Nephron progenitor cell (in vitro differentiated cells): Measurements from ENCODE around the gene LIPA.

Experiments
- DNase-seq: peaks from one replicate; pipeline ENCODE4 v3.0.0; 2021
- H3K27ac Mint-ChIP-seq: 2 replicates; pipeline ENCODE4 v1.8.0; 2021; ENCODE audit warnings: mild to moderate bottlenecking, moderate library complexity, mixed read lengths
- H3K27me3 Mint-ChIP-seq: 2 replicates; pipeline ENCODE4 v1.8.0; 2021; ENCODE audit warnings: mild to moderate bottlenecking, low read depth, mixed read lengths; ENCODE audit not compliant: poor library complexity
- H3K36me3 Mint-ChIP-seq: 2 replicates; pipeline ENCODE4 v1.8.0; 2021; ENCODE audit warnings: low read depth, mixed read lengths
- H3K4me1 Mint-ChIP-seq: 2 replicates; pipeline ENCODE4 v1.8.0; 2021; ENCODE audit warnings: mixed read lengths
- H3K4me3 Mint-ChIP-seq: 2 replicates; pipeline ENCODE4 v1.8.0; 2021; ENCODE audit warnings: mild to moderate bottlenecking, moderate library complexity, mixed read lengths
- H3K9me3 Mint-ChIP-seq: 2 replicates; pipeline ENCODE4 v1.8.0; 2021; ENCODE audit warnings: mild to moderate bottlenecking, moderate library complexity, mixed read lengths
- CTCF ChIP-seq: fragments of 200-600 bp; sonication (generic); IDR thresholded peaks from 2 replicates; pipeline ENCODE4 v1.5.0; 2021; ENCODE audit warnings: antibody characterized with exemption

Gene LIPA

GRCh38 chr10:89226891-89227290 is 24.7 kb downstream of the LIPA start:
- no peak overlapping the region for H3K4me3 Mint-ChIP-seq
- H3K36me3 Mint-ChIP-seq, result peaks cover 41% of the 10 kb centered on the region
- TF ChIP-seq CTCF, result no peak
- peaks cover 13% of the 10 kb centered on the region for H3K4me1 Mint-ChIP-seq
- DNase-seq, result no peak
- H3K27ac Mint-ChIP-seq, result no peak overlapping the region
- H3K9me3 Mint-ChIP-seq, result peaks cover 20% of the 10 kb centered on the region
- H3K27me3 Mint-ChIP-seq, result no peaks in the 10 kb centered on the region

- no peak overlapping the region for H3K4me3 Mint-ChIP-seq
Observed at GRCh38 chr10:89224739-89225443, 26.7 kb downstream of the LIPA start.

GRCh38 chr10:89221919-89222318 is 29.7 kb downstream of the LIPA start:
- H3K36me3 Mint-ChIP-seq, result peaks cover 22% of the 10 kb centered on the region

More at GRCh38 chr10:89224739-89225443, 26.7 kb downstream of the LIPA start:
- DNase-seq, result no peak
- TF ChIP-seq CTCF, result no peak
- Mint-ChIP-seq H3K27me3 (no peaks in the 10 kb centered on the region), H3K9me3 (peaks cover 20% of the 10 kb centered on the region), H3K4me1 (peaks cover 13% of the 10 kb centered on the region), H3K36me3 (peaks cover 41% of the 10 kb centered on the region), H3K27ac (no peak overlapping the region)

GRCh38 chr10:89219513-89220218 is 31.9 kb downstream of the LIPA start:
- no peaks in the 10 kb centered on the region for H3K9me3 Mint-ChIP-seq
- peaks cover 1% of the 10 kb centered on the region for H3K36me3 Mint-ChIP-seq
- H3K4me1 Mint-ChIP-seq, result no peaks in the 10 kb centered on the region
- DNase-seq, result no peak
- no peaks in the 10 kb centered on the region for H3K27me3 Mint-ChIP-seq
- no peak overlapping the region for H3K4me3 Mint-ChIP-seq
- TF ChIP-seq CTCF, result no peak
- no peak overlapping the region for H3K27ac Mint-ChIP-seq

More at GRCh38 chr10:89221919-89222318, 29.7 kb downstream of the LIPA start:
- no peak for DNase-seq
- no peaks in the 10 kb centered on the region for H3K27me3 Mint-ChIP-seq
- H3K9me3 Mint-ChIP-seq, result peaks cover 7% of the 10 kb centered on the region
- H3K4me1 Mint-ChIP-seq, result peaks cover 13% of the 10 kb centered on the region
- H3K4me3 Mint-ChIP-seq, result no peak overlapping the region
- H3K27ac Mint-ChIP-seq, result peak overlapping the region; percentile 34
- TF ChIP-seq CTCF, result no peak

GRCh38 chr10:89217057-89217990 is 34.3 kb downstream of the LIPA start:
- Mint-ChIP-seq H3K36me3 (no peaks in the 10 kb centered on the region), H3K4me1 (no peaks in the 10 kb centered on the region), H3K9me3 (no peaks in the 10 kb centered on the region), H3K27ac (no peak overlapping the region), H3K27me3 (peaks cover 2% of the 10 kb centered on the region), H3K4me3 (no peak overlapping the region)
- peak; percentile 79 for TF ChIP-seq CTCF
- peak; percentile 55 for DNase-seq
